Activated CD8-positive, alpha-beta memory T cell treated with anti-CD3 and anti-CD28 coated beads, Interleukin-2, amount 50 U/mL, for 48 hours (primary cell): ENCODE data around the gene DOK5.
"Not testable (repeated sequence)": the region's sequence is repeated elsewhere in the genome, so short reads cannot be mapped to it uniquely, and the experiment has no call there.

ENCODE experiments used
- DNase-seq: peaks from one replicate; pipeline ENCODE4 v3.0.0-alpha.2; 2020

The DOK5 gene

GRCh38 chr20:54472607-54473006, 2.8 kb upstream of the DOK5 start:
- no peak for DNase-seq

- no peak for DNase-seq
Measured at GRCh38 chr20:54473340-54473739, 2.1 kb upstream of the DOK5 start.

- no peak for DNase-seq
Measured at GRCh38 chr20:54474046-54474445, 1.3 kb upstream of the DOK5 start.

GRCh38 chr20:54474866-54475265, 527 bp upstream of the DOK5 start:
- no peak for DNase-seq

GRCh38 chr20:54476169-54477009, 996 bp downstream of the DOK5 start:
- DNase-seq, result no peak

GRCh38 chr20:54477191-54477955, 2.0 kb downstream of the DOK5 start:
- DNase-seq, result no peak

GRCh38 chr20:54479138-54479906, 3.9 kb downstream of the DOK5 start:
- DNase-seq, result no peak

- not testable (repeated sequence) for DNase-seq
Measured at GRCh38 chr20:54479937-54480336, 4.5 kb downstream of the DOK5 start.

- no peak for DNase-seq
Measured at GRCh38 chr20:54481442-54481841, 6.0 kb downstream of the DOK5 start.

- no peak for DNase-seq
Measured at GRCh38 chr20:54485631-54486030, 10.2 kb downstream of the DOK5 start.

- DNase-seq, result no peak
Measured at GRCh38 chr20:54486585-54486984, 11.2 kb downstream of the DOK5 start.

- DNase-seq, result no peak
Measured at GRCh38 chr20:54488442-54488841, 13.0 kb downstream of the DOK5 start.

- no peak for DNase-seq
Measured at GRCh38 chr20:54491506-54491905, 16.1 kb downstream of the DOK5 start.

- DNase-seq, result no peak
Measured at GRCh38 chr20:54494303-54495006, 19.1 kb downstream of the DOK5 start.

GRCh38 chr20:54497931-54498718, 22.7 kb downstream of the DOK5 start:
- DNase-seq, result no peak

GRCh38 chr20:54499111-54499510, 23.7 kb downstream of the DOK5 start:
- DNase-seq, result no peak

GRCh38 chr20:54502179-54502578, 26.8 kb downstream of the DOK5 start:
- DNase-seq, result no peak

- no peak for DNase-seq
Measured at GRCh38 chr20:54506643-54507042, 31.2 kb downstream of the DOK5 start.

- no peak for DNase-seq
Measured at GRCh38 chr20:54510541-54511129, 35.2 kb downstream of the DOK5 start.

GRCh38 chr20:54512694-54513093, 37.3 kb downstream of the DOK5 start:
- DNase-seq, result no peak

- DNase-seq, result no peak
Measured at GRCh38 chr20:54514028-54514607, 38.7 kb downstream of the DOK5 start.
